Forelimb muscle (tissue), 1 donor: Measurements from ENCODE around the gene KIR2DL4. TPM values are rescaled to one million over a fixed set of nuclear protein-coding genes. Genes with fewer than 3 reads are reported as not detected.
"Not testable (repeated sequence)": the region's sequence is repeated elsewhere in the genome, so short reads cannot be mapped to it uniquely, and the experiment has no call there.

Experiments used
- DNase-seq: peaks from one replicate; pipeline ENCODE4 v3.0.0-alpha.2; 2013; ENCODE audit warnings: low read depth
- polyA plus RNA-seq: library from polyadenylated mRNA; unstranded; fragments of 120-200 nt; gene quantifications from one replicate; pipeline ENCODE4 v1.2.1, GENCODE V29; 2013; ENCODE audit not compliant: insufficient read length

KIR2DL4 gene
- polyA plus RNA-seq, result not detected

DNA sequence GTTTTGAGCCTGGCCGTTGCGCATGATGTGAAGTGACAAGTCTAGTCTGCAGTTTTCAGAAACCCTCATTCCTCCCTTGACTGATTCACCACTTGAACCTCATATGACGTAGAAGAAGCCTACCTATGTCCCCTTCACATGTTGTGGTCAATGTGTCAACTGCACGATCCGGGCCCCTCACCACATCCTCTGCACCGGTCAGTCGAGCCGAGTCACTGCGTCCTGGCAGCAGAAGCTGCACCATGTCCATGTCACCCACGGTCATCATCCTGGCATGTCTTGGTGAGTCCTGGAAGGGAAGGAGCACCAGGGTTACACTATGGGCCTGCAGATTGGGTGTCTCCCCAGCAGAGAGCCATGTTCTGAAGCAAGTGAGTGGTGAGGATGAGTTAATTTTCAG, at the start of gene KIR2DL4:
KIR2DL4 (plus strand) TSS at position 201 of the 400 bp plus-strand sequence; CDS start at position 243, 42 bp downstream.
- no peak for DNase-seq

DNA sequence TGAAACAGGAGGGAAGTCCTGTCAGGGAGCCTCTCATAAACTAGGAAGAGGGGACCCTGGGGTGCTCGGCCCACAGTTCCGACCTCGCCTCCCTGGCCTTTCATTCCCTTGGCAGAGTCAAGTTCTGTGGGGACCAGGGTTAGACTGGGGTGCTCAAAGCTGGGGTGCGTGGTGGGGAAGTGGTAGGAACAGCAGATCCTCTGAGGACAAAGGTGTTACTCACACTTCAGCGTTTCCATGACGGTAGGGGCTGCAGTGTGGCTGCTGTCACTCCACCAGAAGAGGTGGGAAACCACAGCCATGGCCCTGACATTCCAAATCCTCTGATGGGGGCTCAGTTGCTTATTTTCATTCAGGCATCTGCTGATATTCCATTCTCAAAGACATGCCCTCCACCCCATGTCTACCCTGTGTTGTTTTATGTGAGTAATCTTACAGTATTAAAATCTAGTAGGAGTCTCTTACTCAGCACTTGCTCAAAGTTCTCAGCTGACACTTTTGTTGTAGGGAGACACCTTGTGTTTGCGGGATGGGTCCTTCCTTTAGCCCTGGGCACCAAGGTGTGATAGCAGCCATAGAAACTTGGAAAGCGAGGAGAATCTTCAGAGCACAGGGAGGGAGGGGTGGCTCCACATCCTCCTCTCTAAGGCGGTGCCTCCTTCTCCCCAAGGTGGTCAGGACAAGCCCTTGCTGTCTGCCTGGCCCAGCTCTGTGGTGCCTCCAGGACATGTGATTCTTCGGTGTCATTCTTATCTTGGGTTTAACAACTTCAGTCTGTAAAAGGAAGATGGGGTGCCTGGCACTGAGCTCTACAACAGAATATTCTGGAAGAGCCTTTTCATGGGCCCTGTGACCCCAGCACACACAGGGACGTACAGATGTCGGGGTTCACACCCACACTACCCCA, 47.0 kb upstream of the KIR2DL4 start:
- not testable (repeated sequence) for DNase-seq

- not testable (repeated sequence) for DNase-seq
Observed at GRCh38 chr19:54758577-54758976, 44.8 kb upstream of the KIR2DL4 start.

GRCh38 chr19:54764219-54764618, 39.2 kb upstream of the KIR2DL4 start:
- not testable (repeated sequence) for DNase-seq

DNA sequence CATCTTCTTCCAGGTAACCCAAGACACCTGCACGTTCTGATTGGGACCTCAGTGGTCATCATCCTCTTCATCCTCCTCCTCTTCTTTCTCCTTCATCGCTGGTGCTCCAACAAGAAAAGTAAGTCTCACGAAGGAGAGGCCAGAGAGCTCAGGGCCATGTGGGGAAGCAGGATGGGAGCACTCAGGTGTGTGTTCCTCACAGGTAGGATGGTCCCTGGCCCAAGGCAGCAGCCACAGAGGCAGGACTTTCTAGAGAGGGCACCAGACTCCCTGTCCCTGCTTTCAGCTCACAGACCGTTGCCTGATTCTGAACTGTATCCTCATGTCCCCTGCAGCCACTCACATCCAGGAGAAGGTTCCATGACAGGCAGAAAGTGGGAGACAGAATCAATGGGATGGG, 36.9 kb upstream of the KIR2DL4 start:
- DNase-seq, result not testable (repeated sequence)

- DNase-seq, result not testable (repeated sequence)
Observed at GRCh38 chr19:54769646-54770045, 33.8 kb upstream of the KIR2DL4 start, which contains the start of gene KIR2DL1. Gene KIR2DL1 (plus strand): TSS chr19:54769793. CDS start chr19:54769851, 58 bp downstream.

DNA sequence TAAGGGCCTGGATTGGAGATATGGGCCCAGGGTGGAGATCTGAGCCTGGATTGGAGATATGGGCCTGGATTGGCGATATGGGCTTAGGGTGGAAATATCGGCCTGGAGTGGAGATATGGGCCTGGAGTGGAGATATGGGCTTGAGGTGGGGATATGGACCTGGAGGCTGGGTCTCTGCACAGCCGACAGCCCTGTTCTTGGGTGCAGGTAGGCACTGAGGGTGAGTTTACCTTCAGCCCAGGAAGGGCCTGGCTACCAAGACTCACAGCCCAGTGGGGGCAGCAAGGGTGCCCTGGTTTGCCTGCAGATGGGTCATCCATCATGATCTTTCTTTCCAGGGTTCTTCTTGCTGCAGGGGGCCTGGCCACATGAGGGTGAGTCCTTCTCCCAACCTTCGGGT, 32.9 kb upstream of the KIR2DL4 start:
- DNase-seq, result not testable (repeated sequence)

DNA sequence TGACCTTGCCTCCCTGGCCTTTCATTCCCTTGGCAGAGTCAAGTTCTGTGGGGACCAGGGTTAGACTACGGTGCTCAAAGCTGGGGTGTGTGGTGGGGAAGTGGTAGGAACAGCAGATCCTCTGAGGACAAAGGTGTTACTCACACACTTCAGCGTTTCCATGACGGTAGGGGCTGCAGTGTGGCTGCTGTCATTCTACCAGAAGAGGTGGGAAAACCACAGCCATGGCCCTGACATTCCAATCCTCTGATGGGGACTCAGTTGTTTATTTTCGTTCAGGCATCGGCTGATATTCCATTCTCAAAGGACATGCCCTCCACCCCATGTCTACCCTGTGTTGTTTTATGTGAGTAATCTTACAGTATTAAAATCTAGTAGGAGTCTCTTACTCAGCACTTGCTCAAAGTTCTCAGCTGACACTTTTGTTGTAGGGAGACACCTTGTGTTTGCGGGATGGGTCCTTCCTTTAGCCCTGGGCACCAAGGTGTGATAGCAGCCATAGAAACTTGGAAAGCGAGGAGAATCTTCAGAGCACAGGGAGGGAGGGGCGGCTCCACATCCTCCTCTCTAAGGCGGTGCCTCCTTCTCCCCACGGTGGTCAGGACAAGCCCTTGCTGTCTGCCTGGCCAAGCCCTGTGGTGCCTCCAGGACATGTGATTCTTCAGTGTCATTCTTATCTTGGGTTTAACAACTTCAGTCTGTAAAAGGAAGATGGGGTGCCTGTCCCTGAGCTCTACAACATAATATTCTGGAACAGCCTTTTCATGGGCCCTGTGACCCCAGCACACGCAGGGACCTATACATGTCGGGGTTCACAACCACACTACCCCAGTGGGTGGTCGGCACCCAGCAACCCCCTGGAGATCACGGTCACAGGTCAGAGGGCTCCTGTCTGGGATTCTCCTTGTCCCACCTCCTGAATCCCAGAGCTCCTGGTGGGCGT, 32.1 kb upstream of the KIR2DL4 start:
- DNase-seq, result not testable (repeated sequence)

GRCh38 chr19:54772666-54773065, 30.7 kb upstream of the KIR2DL4 start:
- not testable (repeated sequence) for DNase-seq

GRCh38 chr19:54775095-54775815, 28.2 kb upstream of the KIR2DL4 start:
- not testable (repeated sequence) for DNase-seq

GRCh38 chr19:54775830-54776229, 27.6 kb upstream of the KIR2DL4 start:
- DNase-seq, result not testable (repeated sequence)

DNA sequence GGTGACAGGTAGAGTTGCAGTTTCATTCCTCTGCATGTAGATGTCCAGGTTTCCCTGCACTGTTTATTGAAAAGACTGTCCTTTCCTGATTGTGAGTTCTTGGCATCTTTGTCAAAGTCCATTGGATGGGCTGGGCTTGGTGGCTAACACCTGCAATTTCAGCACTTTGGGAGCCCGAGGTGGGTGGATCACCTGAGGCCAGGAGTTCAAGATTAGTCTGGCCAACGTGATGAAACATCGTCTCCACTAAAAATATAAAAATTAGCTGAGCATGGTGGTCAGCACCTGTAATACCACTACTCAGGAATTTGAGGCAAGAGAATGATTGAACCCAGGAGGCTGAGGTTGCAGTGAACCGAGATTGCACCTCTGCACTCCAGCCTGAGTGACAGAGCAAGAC, 25.6 kb upstream of the KIR2DL4 start:
- DNase-seq, result not testable (repeated sequence)

DNA sequence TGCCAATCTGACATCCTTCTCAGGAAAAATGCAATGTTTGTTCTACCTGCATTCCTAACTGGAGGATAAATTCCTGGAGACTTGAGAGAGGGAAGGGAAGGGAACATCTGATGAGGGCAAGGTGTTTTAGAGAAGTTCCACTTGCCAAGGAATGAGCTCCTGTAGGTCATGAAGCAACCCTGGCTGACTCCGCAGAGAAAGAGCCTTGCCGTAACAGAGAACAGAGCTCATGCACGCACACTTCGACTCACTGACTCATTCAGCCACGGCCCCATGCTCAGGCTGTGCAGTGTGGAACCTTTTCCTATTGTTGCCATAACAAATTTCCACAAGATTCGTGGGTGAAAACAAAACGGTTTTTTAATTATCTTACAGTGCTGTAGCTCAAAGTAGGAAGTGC, 24.5 kb upstream of the KIR2DL4 start:
- DNase-seq, result not testable (repeated sequence)

DNA sequence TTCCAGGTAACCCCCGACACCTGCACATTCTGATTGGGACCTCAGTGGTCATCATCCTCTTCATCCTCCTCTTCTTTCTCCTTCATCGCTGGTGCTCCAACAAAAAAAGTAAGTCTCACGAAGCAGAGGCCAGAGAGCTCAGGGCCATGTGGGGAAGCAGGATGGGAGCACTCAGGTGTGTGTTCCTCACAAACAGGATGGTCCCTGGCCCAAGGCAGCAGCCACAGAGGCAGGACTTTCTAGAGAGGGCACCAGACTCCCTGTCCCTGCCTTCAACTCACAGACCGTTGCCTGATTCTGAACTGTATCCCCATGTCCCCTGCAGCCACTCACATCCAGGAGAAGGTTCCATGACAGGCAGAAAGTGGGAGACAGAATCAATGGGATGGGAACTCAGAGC, 20.5 kb upstream of the KIR2DL4 start:
- DNase-seq, result not testable (repeated sequence)

GRCh38 chr19:54786091-54786723, 17.2 kb upstream of the KIR2DL4 start:
- not testable (repeated sequence) for DNase-seq

GRCh38 chr19:54788154-54788553, 15.3 kb upstream of the KIR2DL4 start:
- DNase-seq, result not testable (repeated sequence)

- no peak for DNase-seq
Observed at GRCh38 chr19:54790711-54791110, 12.7 kb upstream of the KIR2DL4 start.

- DNase-seq, result no peak
Observed at GRCh38 chr19:54791476-54791875, 11.9 kb upstream of the KIR2DL4 start.

- DNase-seq, result peak; percentile 1
Observed at GRCh38 chr19:54792814-54793213, 10.6 kb upstream of the KIR2DL4 start.

GRCh38 chr19:54795758-54796157, 7.7 kb upstream of the KIR2DL4 start:
- DNase-seq, result no peak

DNA sequence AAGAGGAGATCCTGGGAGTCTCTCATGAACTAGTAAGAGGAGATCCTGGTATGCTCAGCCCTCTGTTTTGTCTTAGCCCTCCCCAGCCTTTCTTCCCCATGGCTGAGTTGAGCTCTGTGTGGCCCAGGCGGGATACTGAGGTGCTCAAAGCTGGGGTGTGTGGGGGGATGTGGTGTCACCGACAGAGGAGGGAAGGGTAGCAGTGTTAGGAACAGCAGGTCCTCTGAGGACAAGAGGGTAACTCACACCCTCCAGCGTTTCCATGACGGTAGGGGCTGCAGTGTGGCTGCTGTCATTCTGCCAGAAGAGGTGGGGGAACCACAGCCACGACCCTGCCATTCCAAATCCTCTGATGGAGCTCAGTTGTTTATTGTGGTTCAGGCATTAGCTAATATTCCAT, 691 bp downstream of the KIR2DL4 start:
- DNase-seq, result no peak
